ENCODE results near the gene CIRBP. TPM values are rescaled to one million over a fixed set of nuclear protein-coding genes. Genes with fewer than 3 reads are reported as not detected.

CIRBP gene
- total and polyA plus RNA-seq, 9 of the 15 experiments (the other 6 are each of a cell fraction or from before 2014, with no cell fraction given): 20.5 to 327 (median 176) TPM

- no peak for TF ChIP-seq TSHZ1 (CRISPR knock-in tag; IDR thresholded peaks at IDR 0.05)
- TF ChIP-seq ZMIZ1 (IDR thresholded peaks at IDR 0.05; ENCODE audit: low read depth in 2 of 2, low read length in 2 of 2): no peak
- no peak for TF ChIP-seq ZNF395 (CRISPR knock-in tag; IDR thresholded peaks at IDR 0.05)
- peak in 1 of 3 experiments; percentile 22; a peak in 1 of 6 replicates for TF ChIP-seq ZBTB11 (CRISPR knock-in tag; IDR thresholded peaks at IDR 0.05)
- peak; percentile 59 for TF ChIP-seq MEF2D (tag; conservative IDR thresholded peaks at IDR 0.05; ENCODE audit: low read depth)
- no peak for TF ChIP-seq SMARCC2 (IDR thresholded peaks at IDR 0.05; ENCODE audit: low read depth)
- TF ChIP-seq BRD4 (IDR thresholded peaks at IDR 0.05): 0 out of 2 replicates have a peak, but pooled peaks have one; percentile 49
- TF ChIP-seq CXXC5 (CRISPR knock-in tag; IDR thresholded peaks at IDR 0.05): no peak; the same call in none of the 2 replicates
- no peak for TF ChIP-seq POLR3A (IDR thresholded peaks at IDR 0.05; ENCODE audit: borderline replicate concordance, extremely low read depth, insufficient read depth, insufficient read length)
- peak; percentile 54 for TF ChIP-seq RBFOX2 (IDR thresholded peaks at IDR 0.05; ENCODE audit: low read depth, low read length)
- TF ChIP-seq GATA2 (CRISPR knock-in tag; IDR thresholded peaks at IDR 0.05): no peak
- TF ChIP-seq TCF3 (CRISPR knock-in tag; IDR thresholded peaks at IDR 0.05): peak; percentile 23; the same call in 1 of the 2 replicates
- no peak for TF ChIP-seq FOXA1 (IDR thresholded peaks at IDR 0.05; ENCODE audit: borderline replicate concordance)
These were observed 2.8 kb upstream of the CIRBP start (continued) for GRCh38 chr19:1266129-1266915.

All from K562 (cell line).